RKO (cell line): ENCODE measurements around the gene SPI1.

ENCODE experiments used
- DNase-seq: peaks from one replicate; pipeline ENCODE4 v3.0.0-alpha.2; 2016; ENCODE audit warnings: low spot score

SPI1 gene

DNA sequence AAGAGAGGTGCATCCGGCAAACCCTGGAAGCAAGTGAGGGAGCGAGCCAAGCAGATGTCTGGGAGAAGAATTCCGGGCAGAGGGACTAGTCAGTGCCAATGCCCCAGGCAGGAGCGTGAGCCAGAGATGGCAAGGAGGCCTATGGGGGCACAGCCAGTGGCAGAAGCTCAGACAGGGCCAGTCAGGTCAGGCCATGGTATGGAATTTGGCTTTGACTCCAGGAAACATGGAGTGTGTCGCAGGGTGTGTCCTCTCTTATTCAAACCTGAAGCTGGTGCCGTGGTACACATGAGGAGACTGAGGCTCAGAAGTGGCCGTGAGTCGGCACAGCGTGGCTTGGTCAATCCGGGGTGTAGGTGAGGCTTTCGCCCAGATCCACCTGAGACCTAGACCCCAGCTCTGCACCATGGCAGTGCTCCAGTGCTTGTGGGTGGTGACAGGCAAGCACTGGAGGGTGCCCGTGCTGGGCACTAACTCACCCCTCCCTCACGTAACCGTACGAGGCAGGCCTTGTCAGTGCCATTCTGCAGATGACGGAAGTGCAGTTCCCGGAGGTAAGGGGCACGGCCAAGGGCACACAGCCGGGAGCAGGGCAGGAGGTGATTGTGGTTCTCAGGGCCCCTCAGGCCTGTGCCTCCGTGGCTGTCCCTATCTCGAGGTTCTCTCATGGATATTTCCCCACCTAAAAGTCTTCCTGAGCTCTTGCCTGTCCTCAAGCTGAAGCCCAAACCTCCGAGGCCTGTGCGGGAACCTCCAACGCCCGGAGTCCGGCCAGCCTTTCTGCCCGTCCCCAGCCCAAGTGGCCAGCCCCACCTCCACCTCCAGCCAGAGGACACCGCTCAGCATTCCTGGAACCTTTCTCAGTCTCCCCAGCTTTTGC is 10.6 kb upstream of the SPI1 start:
- no peak for DNase-seq

DNA sequence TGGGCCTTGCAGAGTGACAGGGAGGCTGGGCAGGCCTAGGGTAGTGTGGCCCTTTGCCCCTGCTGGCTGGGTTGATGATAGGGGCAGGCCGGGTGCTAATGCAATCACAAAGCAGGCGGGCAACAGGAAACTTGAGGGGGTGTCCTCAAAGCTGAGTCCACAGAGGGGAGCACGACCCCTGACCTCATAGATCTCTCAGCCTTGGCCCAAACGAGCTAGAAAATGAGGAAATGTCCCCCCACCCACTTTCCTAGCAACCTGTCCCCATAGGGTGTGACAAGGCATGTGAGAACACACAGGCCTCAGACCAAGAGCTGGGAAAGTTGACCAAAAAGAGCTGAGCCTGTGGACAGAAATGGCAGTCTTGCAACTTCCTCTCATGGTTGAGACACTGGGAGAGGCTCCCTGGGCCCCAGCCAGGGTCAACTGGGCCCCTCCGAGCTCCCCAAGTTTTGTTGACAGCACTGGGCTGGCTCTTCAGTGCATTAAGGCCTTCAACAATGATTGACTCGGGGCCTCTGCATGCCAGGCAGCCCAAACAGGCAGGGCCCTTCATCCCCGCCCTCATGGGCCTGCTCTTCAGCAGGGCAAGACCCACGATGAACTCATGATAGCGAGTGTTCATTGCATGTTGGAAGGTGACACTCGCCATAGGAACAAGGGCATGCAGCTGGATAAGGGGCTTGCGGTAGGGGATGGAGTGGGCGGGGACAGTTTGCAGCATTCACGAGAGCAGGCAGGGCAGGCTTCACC is 9.8 kb upstream of the SPI1 start:
- no peak for DNase-seq

DNA sequence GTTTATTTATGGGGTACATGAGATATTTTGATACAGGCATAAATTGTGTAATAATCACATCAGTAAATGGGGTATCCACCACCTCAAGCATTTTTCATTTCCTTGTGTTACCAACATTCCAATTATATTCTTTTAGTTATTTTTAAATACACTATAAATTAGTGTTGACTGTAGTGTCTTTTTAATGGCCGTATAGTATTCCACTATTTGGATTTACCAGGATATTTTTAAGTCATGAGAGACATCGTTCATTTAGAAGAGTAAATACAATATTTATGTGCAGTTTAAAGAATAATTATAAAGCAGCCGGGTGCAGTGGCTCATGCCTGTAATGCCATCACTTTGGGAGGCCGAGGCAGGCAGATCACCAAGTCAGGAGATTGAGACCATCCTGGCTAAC is 6.2 kb upstream of the SPI1 start:
- no peak for DNase-seq

DNA sequence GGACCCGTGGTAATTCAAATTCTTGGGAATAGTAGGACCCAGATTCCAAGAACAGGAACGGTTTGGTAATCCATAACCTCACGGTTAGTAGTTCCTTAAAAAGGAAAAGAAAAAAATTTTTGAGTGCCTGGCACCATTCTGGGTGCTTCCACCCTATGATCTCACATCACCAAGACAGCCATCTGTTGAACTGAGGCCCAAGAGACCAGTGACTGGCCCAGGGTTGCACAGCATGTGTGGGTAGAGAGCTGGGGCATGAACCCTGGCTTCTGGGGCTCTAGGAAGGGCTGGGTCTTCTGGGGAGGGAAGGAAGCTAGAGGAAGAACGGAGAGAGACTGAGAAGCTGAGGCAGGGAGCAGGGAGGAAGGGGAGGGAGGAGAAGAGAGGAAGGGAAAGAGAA is 4.7 kb upstream of the SPI1 start:
- DNase-seq, result no peak

DNA sequence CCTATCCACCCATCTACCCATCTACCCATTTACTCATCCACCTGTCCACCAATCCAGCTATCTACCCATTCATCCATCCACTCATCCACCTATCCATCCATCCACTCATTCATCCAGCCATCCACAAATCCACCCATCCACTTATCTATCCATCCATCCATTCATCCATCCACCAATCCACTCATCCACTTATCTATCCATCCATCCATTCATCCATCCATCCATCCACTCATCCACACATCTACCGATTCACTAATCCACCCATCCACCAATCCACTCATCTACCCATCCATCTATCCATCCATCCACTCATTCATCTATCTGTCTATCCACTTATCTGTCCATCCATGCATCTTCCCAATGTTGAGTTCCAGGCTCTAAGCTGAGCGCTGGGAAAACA is 1.7 kb upstream of the SPI1 start:
- no peak for DNase-seq

DNA sequence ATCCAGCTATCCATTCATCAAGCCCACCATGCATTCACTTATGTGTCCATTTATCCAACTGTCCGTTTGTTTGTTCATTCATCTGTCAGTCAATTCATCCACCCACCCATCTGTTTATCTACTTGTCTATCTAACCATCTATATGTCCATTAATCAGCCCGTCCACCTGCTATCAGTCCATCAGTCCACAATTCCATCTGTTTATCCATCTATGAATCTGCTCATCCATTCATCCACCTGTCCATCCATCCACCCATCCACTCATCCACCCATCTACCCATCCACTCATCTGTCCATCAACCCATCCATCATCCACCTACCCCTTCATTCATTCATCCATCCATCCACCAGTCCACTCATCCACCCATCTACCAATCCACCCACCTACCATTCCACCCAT is 970 bp upstream of the SPI1 start:
- DNase-seq, result no peak

DNA sequence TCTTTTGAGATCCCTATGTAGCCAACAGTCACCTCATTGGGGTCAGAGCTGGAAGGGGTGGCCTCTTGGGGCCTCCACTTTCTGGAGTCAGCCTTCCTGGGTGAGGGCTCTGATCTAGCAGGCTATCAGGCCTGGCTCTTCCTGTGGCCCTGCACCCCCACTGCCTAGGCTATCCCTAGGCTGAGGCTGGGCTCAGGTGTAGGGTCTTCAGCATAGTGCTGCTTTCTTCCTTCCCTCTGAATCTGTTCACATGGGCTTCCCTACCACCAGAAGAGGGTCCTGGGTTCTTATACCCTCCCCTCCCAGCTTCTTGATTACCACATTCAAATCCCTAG is 456 bp upstream of the SPI1 start:
- DNase-seq, result no peak

DNA sequence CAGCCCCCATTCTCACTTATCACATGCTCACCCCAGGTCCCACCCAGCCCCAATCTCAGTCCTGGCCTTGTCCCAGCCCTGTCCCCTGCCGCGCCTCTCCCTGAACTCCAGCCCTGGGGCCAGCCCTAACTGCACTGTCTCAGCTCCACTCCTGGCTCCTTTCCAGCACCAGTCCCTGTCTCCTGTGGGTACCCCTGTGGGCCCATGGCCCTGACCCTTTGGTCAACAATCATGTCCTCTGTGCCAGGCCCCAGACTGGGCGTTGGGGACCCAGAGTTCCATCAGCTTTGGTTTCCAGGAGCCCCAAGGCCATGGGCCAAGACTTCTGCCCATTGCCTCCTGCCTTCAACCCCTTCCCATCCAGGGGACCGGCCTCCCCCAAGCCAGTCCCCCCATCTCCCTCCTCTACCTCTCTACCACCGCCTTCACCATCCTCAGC is 757 bp downstream of the SPI1 start:
- no peak for DNase-seq

DNA sequence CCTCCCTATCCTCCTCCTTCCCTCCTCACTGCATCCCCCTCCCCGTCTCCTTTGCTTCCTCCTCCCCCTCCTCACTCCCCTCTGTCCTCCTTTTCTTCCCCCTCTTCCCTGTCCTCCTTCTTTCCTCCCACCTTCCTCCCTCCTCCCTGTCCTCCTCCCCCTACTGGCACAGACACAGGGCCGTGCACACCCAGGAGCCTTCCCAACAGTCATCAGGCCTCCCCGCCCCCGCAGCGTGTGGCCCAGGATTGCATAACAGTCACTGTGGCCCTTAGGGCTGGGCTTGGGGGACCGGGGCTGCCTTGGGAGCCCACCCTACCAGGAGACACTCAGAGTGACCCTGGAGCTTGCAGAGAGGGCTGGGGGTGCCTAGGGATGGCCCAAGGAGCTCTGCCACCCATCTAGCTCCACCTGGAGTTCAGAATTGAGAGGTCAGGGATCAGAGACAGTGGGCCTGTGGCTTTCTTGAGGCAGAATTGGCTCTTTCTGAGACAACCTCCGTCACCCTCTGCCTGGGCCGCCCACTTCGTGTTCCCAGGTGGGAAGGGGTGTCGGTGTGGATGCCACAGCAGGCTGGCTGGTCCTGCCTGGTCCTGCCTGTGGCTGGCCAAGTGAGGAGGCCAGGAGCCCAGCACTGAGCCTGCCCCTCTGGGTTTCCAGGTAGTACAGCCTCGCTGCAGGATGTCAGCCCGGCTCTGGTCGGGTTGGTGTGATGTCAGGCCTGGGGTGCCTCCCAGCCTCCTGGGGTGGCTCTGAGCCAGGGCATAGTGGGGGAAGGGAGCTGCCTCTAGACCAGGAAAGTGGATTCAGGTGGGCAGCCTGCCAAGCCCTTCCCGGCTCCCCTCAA is 1.6 kb downstream of the SPI1 start:
- DNase-seq, result no peak

DNA sequence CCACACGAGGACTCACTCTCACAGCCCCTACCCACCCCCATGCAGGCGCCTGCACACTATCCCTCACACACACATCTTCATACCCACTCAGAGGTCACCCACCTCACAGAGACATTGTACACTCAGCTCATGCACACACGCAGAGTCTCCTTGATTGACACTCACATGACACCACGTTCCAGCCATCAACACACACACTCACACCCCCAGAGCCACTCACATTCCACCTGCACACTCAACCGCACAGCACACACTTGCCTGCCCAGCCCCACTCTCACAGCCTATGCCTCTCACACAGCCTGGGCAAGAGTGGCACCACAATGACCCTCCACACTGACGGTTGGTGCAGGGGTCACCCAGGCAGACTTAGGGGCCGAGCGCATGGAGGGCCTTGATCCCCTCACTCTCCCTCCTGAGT is 2.2 kb downstream of the SPI1 start:
- no peak for DNase-seq

DNA sequence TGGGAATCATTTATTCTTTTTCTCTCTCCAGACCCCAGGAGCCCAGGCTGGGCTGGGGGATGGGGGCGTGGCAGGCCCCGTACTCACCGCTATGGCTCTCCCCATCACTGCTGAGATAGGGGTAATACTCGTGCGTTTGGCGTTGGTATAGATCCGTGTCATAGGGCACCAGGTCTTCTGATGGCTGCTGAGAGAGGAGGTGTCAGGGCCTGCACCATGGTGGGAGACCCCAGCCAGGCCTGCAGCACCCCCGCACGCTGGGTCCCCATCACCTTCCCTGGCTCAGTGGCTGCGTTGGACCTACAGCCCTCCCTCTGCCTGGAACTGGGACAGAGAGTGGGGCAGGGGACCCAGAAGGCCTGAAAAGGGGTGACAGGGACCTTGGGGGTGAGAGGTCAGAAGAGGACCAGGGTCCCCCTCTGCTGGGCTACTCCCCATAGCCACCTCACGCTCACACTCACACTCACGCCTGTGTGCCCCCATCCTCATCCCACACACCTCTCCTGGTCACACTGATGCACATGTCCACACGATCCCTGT is 2.7 kb downstream of the SPI1 start:
- DNase-seq, result no peak

DNA sequence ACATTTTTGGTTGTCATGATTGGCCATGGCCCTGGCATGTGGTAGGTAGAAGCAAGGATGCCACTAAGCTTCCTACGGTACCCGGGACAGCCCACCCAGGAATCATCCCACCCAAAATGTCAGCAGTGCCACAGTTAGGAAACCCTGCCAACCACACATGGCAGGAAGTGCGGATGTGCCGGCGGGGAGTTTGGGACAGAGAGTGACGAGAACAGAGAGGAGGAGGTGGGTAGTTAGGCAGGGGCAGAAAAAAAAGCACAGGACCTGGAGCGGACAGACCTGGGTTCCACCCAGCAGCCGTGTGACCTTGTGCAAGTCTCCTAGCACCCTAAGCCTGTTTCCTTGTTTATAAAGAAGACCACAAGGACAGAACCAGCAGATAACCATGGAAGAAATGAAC is 3.3 kb downstream of the SPI1 start:
- DNase-seq, result no peak

DNA sequence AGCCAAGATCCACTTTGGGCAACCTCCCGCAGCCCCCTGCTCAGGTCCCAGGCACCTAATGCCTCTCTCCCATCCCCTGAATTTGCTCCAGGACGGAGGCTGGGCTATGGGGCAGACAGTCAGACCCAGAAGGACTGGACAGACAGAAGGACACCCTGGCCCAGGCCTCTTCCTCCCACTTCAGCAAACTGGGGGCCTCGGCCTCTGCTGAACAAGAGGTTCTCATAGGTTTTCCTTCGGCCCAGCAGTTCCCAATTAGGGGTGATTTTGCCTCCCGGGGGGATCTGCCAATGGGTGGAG is 3.7 kb downstream of the SPI1 start:
- no peak for DNase-seq

DNA sequence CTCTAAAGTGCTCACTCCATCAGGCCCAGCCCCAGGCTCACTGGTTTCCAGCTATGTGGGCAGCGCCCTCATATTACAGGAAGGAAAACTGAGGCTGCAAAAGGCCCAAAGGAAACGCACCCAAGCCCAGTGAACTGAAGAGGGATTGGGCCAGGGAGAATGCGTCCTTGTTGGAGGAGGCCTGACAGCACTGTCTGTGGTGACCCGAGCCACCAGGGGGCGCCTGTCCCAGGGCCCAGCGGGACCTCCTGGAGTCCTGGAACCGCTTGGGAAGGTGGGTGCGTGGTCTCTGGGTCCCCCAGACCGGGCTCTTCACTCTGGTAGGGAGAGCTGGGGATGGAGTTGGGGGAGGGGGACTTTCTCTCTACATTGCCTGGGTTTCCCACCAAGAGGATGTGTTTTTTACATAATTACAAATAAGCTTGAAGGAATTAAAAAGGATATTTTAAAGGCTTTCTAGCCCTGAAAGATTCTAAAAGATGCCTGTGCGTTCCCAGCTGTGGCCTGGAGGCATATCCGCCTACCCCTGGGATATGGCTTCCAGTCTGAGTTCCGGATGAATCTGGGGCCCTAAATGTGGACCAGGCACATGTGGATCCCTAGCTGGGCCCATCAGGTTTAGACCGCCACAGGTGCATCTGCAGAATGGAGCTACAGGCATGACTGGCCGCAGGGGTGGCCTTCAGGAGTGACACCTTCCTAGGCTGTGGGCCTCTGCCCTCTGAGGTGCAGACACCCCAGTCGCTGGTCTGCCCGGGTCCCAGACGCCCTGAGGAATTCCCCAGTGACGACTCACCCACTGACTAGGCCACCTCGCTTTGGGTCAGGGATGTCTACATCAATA is 4.2 kb downstream of the SPI1 start:
- peak; percentile 73 for DNase-seq

DNA sequence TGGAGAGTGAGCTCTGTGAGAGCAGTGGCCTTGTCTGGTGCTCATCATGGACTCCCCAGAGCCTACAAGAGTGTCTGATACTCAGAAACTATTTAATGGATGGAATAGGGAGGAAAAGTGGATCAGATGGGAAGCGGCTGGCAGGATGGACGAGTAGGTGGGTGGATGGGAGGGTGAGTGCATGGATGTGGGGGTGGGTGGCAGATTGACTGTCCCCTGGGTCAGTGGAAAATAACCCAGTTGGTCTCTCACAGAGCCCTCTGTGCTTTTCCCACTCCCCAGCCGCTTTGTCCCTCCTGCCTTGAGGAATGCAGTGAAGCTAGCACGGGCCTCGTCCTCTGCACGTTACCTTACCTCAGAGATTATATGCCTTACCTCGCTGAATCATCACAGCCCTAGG is 5.9 kb downstream of the SPI1 start:
- DNase-seq, result no peak

DNA sequence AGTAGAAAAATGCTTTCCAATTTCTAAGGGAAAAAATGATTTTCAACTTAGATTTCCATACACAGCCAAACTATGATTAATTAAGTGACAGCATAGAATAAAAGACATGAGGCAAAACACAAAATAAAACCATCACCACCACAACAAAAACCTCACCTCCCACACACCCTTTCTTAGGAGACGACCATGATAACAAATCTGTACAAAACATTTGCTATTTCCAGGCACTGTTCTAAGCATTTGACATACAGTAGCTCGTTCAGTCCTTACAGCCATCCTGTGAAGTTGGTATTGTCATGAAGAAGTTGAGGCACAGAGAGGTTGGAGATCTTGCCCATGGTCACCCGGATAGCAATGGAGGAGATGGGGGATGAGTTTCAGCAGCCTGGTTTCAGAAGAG is 8.7 kb downstream of the SPI1 start:
- no peak for DNase-seq

DNA sequence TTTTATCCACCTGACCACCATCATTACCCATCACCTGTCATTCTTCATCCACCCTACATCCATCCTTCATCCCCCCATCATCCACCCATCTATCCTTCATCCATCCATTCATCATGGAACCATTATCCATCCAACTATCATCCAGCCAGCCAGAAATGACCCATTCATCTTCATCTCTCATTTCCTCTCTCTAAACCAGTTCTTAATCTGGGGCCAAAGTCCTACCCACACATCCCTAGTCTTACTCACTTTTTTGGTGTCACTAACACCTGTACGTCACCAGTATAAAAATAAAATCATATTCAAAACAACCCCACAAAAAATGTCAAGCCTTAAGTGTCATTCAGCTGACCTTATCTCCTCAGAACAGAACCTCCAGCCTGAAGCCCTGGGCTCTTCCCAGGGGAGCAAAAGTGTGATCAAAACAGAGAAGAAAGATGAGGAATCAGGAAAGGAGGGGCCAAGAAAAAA is 12.3 kb downstream of the SPI1 start:
- DNase-seq, result no peak

DNA sequence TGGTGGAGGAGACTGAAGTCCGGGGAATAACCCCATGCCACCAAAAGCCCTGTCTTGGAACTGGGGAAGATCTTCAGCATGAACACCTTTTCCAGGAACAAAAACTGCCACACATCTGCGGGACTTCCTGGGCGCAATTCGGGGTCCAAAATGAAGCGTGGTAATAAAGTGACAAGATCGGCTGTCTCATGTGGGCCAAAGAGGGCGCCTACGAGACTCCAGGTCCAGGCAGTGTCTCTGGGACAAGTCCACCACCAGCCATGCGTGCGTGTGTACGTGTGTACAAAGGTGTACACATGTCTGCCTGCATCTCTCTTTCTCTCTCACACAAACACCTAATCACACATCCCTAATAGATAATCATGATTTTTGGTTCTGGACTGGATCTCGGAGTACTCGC is 16.9 kb downstream of the SPI1 start:
- DNase-seq, result no peak

DNA sequence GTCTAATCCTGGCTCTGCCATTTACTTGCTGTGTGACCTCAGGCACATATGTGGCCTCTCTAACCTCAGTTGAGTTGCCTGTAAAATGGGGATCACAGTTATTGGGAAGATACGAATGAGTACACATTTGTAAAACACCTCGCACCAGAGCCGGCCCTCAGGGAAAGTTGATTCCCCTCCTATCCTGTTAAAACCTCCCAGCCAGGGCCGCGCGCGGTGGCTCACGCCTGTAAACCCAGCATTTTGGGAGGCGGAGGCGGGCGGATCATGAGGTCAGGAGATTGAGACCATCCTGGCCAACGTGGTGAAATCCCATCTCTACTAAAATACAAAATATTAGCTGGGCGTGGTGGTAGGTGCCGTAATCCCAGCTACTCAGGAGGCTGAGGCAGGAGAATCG is 18.0 kb downstream of the SPI1 start:
- no peak for DNase-seq

DNA sequence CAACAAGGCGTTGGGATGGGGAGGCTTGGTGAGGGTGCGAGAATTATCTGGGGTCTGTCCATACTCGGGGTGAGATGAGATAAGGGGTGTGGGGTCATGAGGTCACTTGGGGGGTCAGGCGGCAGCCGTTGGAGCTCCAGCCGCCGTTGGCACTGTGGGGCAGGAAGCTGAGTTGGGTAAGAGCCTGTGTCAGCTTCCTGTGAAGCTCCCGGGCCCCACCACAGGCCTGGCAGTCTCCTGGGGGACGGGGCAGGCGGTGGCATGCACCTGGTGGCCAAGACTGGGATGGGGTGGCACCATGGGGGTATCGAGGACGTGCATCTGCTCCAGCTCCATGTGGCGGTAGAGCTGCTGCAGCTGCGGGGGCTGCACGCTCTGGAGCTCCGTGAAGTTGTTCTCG is 18.8 kb downstream of the SPI1 start:
- no peak for DNase-seq

DNA sequence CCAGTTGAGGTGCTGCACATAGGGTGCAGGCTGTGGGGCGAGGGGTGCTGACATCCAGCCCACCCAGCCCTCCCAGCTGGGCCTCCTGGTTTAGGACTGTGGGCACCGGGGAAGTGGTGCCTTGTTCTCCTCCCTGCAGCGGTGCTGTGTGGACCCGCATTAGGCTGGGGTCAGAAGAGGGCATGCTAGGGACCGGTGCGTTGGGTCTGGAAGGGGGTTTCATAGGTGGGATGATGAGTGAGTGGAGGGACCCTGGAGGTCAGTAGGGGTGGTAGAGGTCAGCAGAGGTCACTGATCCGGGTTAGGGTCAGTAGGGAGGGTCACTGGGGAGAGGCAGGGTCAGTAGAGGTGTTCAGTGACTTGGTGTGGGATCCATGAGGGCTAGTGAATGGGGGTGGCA is 19.2 kb downstream of the SPI1 start:
- no peak for DNase-seq

DNA sequence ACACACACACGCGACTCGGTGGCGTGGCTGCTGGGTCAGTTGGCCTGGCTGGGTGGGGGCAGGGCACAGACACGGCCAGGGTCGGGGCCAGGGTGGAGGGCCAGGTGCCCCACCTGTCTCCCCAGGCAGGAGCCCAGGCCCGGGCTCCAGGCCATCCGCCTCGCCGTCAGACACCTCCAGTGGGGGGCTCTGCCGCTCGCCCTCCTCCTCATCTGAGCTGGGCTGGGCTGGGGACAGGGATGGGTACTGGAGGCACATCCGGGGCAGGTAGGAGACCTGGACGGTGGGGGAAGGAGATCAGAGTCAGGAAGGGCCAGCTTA is 19.7 kb downstream of the SPI1 start:
- DNase-seq, result no peak
